Activated naive CD4-positive, alpha-beta T cell treated with anti-CD3 and anti-CD28 coated beads, Interleukin-2, amount 50 U/mL, for 24 hours (primary cell): ENCODE data around the gene PCIF1.
"Not testable (repeated sequence)": the region's sequence is repeated elsewhere in the genome, so short reads cannot be mapped to it uniquely, and the experiment has no call there.

Experiments used
- H3K27ac Mint-ChIP-seq: one replicate; pipeline ENCODE4 v1.8.0; 2021; ENCODE audit warnings: mild to moderate bottlenecking, mixed read lengths
- H3K27me3 Mint-ChIP-seq: one replicate; pipeline ENCODE4 v1.8.0; 2021; ENCODE audit warnings: mixed read lengths
- H3K36me3 Mint-ChIP-seq: one replicate; pipeline ENCODE4 v1.8.0; 2021; ENCODE audit warnings: mixed read lengths
- H3K4me1 Mint-ChIP-seq: one replicate; pipeline ENCODE4 v1.8.0; 2021; ENCODE audit warnings: mixed read lengths
- H3K4me3 Mint-ChIP-seq: one replicate; pipeline ENCODE4 v1.8.0; 2021; ENCODE audit warnings: mild to moderate bottlenecking, mixed read lengths
- H3K9me3 Mint-ChIP-seq: one replicate; pipeline ENCODE4 v1.8.0; 2021; ENCODE audit warnings: mixed read lengths

PCIF1 gene

DNA sequence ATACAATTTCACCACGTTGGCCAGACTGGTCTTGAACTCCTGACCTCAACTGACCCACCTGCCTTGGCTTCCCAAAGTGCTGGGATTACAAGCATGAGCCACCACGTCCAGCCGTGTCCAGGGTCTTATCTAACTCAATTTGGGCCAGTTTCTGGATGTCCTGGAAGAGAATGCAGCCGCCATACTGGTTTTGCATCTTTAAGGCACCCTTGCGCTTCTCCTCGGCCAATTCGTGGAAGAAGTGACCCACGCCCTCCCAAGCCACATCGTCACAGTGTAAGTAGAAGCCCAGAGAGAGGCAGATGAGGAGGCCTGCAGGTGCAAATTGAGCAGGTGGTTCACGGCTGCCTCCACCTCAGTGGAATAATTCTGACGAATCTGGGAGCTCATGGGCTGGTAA is 41.2 kb downstream of the PCIF1 start:
- Mint-ChIP-seq H3K36me3 (no peaks in the 10 kb centered on the region), H3K9me3 (no peaks in the 10 kb centered on the region), H3K4me3 (no peak overlapping the region), H3K27me3 (no peaks in the 10 kb centered on the region), H3K4me1 (peaks cover 8% of the 10 kb centered on the region), H3K27ac (no peak overlapping the region)

- peaks cover 6% of the 10 kb centered on the region for H3K4me1 Mint-ChIP-seq
- H3K27me3 Mint-ChIP-seq: no peaks in the 10 kb centered on the region
- H3K4me3 Mint-ChIP-seq: no peak overlapping the region
- no peaks in the 10 kb centered on the region for H3K9me3 Mint-ChIP-seq
- no peaks in the 10 kb centered on the region for H3K36me3 Mint-ChIP-seq
- H3K27ac Mint-ChIP-seq: no peak overlapping the region
Measured at GRCh38 chr20:45976086-45976485, 41.6 kb downstream of the PCIF1 start.

GRCh38 chr20:45981261-45981660 is 46.8 kb downstream of the PCIF1 start:
- Mint-ChIP-seq H3K4me1 (no peaks in the 10 kb centered on the region), H3K9me3 (no peaks in the 10 kb centered on the region), H3K4me3 (no peak overlapping the region), H3K27me3 (peaks cover 2% of the 10 kb centered on the region), H3K36me3 (no peaks in the 10 kb centered on the region), H3K27ac (no peak overlapping the region)

DNA sequence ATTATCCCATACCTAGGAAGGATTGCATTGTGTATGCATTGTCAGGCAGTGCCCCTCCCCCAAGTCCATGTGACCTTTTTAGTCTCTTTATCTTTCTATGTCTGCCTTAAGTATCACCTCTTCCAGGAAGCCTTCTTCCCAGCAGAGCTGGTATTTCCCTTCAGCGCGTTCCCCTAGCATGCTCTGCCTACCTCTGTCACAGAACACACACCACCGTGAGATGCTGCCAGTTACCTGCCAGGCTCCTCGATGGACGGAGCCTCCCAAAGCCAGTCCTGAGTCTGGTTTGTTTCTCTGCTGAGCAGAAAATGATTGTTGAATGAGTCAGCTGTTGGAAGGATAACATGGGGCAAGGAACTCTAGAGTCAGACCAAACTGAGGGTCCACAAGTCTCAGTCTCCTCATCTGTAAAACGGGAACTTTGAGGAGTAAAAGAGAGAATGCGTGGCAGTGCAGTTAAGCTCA is 48.8 kb downstream of the PCIF1 start:
- Mint-ChIP-seq H3K27me3 (peaks cover 2% of the 10 kb centered on the region), H3K4me3 (no peak overlapping the region), H3K9me3 (no peaks in the 10 kb centered on the region), H3K27ac (no peak overlapping the region), H3K4me1 (no peaks in the 10 kb centered on the region), H3K36me3 (no peaks in the 10 kb centered on the region)

DNA sequence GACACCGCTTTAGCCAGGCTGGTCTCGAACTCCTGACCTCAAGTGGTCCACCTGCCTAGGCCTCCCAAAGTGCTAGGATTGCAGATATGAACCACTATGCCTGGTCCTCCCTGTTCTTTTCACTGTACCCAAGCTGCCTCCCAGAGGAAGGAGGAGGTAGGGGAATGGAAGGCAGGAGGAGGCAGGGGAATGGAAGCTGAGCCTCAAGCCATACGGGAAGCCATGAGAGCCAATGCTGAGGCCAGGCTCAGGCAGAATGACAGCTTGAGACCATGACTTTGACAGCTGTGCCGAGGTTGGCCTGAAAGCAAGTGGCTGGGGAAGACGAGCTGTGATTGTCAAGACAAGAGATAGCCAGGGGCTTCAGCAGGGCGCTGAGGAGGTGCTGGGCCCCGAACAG is 51.1 kb downstream of the PCIF1 start:
- no peak overlapping the region for H3K27ac Mint-ChIP-seq
- H3K27me3 Mint-ChIP-seq: peaks cover 2% of the 10 kb centered on the region
- no peaks in the 10 kb centered on the region for H3K9me3 Mint-ChIP-seq
- no peaks in the 10 kb centered on the region for H3K4me1 Mint-ChIP-seq
- H3K36me3 Mint-ChIP-seq: no peaks in the 10 kb centered on the region
- H3K4me3 Mint-ChIP-seq: no peak overlapping the region

- Mint-ChIP-seq H3K36me3 (no peaks in the 10 kb centered on the region), H3K4me1 (no peaks in the 10 kb centered on the region), H3K27me3 (peaks cover 2% of the 10 kb centered on the region), H3K4me3 (no peak overlapping the region), H3K9me3 (no peaks in the 10 kb centered on the region), H3K27ac (no peak overlapping the region)
Measured at GRCh38 chr20:45987108-45987780, 52.8 kb downstream of the PCIF1 start.

DNA sequence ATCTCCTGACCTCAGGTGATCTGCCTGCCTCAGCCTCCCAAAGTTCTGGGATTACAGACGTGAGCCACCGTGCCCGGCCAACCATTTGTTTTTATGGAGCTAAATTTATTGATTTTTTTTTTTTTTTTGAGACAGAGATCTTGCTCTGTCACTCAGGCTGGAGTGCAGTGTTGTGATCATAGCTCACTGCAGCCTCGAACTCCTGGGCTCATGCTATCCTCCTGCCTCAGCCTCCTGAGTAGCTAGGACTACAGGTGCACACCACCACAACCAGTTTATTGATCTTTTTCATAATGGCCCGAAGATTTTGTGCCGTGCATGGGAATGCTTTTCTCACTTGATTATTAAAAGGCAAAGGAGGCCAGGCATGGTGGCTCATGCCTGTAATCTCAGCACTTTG is 54.3 kb downstream of the PCIF1 start:
- not testable (repeated sequence) for H3K4me3 Mint-ChIP-seq, H3K27ac Mint-ChIP-seq, H3K9me3 Mint-ChIP-seq, H3K27me3 Mint-ChIP-seq, H3K4me1 Mint-ChIP-seq, H3K36me3 Mint-ChIP-seq

- H3K9me3 Mint-ChIP-seq: no peaks in the 10 kb centered on the region
- H3K4me3 Mint-ChIP-seq: no peak overlapping the region
- no peak overlapping the region for H3K27ac Mint-ChIP-seq
- H3K27me3 Mint-ChIP-seq: no peaks in the 10 kb centered on the region
- peaks cover 9% of the 10 kb centered on the region for H3K4me1 Mint-ChIP-seq
- H3K36me3 Mint-ChIP-seq: no peaks in the 10 kb centered on the region
Measured at GRCh38 chr20:45991616-45992015, 57.1 kb downstream of the PCIF1 start.

DNA sequence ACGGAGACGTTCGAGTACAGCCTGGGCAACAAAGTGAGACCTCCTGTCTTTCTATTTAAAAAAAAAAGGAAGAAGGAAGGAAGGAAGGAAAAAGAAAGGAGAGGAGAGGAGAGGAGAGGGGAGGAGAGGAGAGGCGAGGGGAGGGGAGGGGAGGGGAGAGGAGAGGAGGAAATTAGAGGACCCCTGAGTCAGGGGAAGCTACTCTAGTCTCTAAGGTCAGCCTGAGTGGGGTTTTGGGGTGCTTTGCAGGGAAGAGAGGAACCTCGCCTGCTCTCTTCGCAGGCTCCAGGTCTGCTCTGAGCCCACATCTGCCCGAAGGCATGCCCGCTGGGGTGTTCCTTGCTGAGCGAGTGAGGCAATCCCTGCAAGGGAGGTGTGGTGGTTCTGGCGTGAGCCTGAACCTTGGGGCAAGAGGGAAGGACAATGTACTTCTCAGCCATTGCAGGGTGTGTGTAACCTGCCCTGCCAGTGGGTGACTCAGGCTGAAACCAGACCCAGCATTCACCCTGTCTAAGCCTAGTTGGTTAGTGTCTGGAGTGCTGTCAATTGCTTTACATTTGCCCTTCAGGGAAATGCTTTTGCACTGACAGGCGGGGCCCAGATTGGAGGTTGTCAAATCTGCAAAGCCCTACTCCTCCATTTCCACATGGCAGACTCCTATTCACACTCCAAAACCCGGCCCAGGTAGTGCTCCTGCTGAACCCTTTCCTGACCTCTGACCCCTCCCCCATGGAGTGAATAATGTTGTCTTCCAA is 58.9 kb downstream of the PCIF1 start:
- Mint-ChIP-seq H3K4me3 (no peak overlapping the region), H3K36me3 (no peaks in the 10 kb centered on the region), H3K27me3 (no peaks in the 10 kb centered on the region), H3K9me3 (no peaks in the 10 kb centered on the region), H3K27ac (no peak overlapping the region), H3K4me1 (peaks cover 26% of the 10 kb centered on the region)

GRCh38 chr20:45994761-45995493 is 60.4 kb downstream of the PCIF1 start:
- H3K27ac Mint-ChIP-seq: peak overlapping the region; percentile 38
- H3K27me3 Mint-ChIP-seq: no peaks in the 10 kb centered on the region
- H3K36me3 Mint-ChIP-seq: no peaks in the 10 kb centered on the region
- no peaks in the 10 kb centered on the region for H3K9me3 Mint-ChIP-seq
- no peak overlapping the region for H3K4me3 Mint-ChIP-seq
- H3K4me1 Mint-ChIP-seq: peaks cover 41% of the 10 kb centered on the region

DNA sequence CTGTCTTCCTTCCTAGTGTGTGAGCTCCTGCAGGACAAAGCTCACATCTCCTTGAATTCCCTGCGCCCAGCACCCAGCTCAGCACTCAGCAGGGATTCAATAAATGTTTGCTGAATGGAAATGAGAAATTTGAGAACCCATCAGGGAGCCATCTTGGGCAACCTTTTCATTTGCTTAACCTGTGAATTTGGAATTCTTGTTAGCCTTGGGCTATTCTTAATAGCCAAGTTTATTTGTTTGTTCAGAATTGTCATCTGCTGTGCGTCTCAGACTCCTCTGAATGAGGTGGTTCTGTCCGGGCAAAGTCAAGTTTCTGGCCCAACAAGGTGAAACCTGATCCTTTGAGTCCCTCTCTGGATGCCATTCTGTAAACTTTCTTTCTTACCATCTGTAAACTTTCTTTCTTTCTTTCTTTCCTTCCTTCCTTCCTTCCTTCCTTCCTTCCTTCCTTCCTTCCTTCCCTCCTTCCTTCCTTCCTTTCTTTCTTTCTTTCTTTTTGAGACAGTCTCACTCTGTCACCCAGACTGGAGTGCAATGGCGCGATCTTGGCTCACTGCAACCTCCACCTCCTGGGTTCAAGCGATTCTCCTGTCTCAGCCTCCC is 61.1 kb downstream of the PCIF1 start:
- H3K27me3 Mint-ChIP-seq, H3K4me3 Mint-ChIP-seq, H3K27ac Mint-ChIP-seq, H3K9me3 Mint-ChIP-seq, H3K36me3 Mint-ChIP-seq: not testable (repeated sequence)
- H3K4me1 Mint-ChIP-seq: peaks cover 48% of the 10 kb centered on the region

- no peaks in the 10 kb centered on the region for H3K27me3 Mint-ChIP-seq
- H3K36me3 Mint-ChIP-seq: no peaks in the 10 kb centered on the region
- no peaks in the 10 kb centered on the region for H3K9me3 Mint-ChIP-seq
- H3K4me1 Mint-ChIP-seq: peaks cover 62% of the 10 kb centered on the region
- no peak overlapping the region for H3K4me3 Mint-ChIP-seq
- no peak overlapping the region for H3K27ac Mint-ChIP-seq
Measured at GRCh38 chr20:45997187-45997586, 62.7 kb downstream of the PCIF1 start.
